GM12892 (cell line): ENCODE results near the gene HYOU1.

Source experiments
- DNase-seq: peaks from one replicate; pipeline ENCODE4 v3.0.0; 2011; ENCODE audit not compliant: insufficient read length
- FAIRE-seq: peaks from 2 replicates; lab custom pipeline; 2011; peaks lifted over from hg19 to GRCh38; lab: Jason Lieb, UNC
- POLR2A ChIP-seq: IDR thresholded peaks from 2 replicates; pipeline ENCODE4 v1.6.1; 2011; ENCODE audit warnings: low read depth, low read length, control low read depth
- POLR2AphosphoS5 ChIP-seq: IDR thresholded peaks from 2 replicates; pipeline ENCODE4 v1.6.1; 2011; ENCODE audit warnings: low read depth, low read length, control low read depth
- TAF1 ChIP-seq: IDR thresholded peaks from 2 replicates; pipeline ENCODE4 v1.6.1; 2011; ENCODE audit warnings: low read depth, mild to moderate bottlenecking, control low read depth, low read length, borderline replicate concordance

HYOU1 gene

DNA sequence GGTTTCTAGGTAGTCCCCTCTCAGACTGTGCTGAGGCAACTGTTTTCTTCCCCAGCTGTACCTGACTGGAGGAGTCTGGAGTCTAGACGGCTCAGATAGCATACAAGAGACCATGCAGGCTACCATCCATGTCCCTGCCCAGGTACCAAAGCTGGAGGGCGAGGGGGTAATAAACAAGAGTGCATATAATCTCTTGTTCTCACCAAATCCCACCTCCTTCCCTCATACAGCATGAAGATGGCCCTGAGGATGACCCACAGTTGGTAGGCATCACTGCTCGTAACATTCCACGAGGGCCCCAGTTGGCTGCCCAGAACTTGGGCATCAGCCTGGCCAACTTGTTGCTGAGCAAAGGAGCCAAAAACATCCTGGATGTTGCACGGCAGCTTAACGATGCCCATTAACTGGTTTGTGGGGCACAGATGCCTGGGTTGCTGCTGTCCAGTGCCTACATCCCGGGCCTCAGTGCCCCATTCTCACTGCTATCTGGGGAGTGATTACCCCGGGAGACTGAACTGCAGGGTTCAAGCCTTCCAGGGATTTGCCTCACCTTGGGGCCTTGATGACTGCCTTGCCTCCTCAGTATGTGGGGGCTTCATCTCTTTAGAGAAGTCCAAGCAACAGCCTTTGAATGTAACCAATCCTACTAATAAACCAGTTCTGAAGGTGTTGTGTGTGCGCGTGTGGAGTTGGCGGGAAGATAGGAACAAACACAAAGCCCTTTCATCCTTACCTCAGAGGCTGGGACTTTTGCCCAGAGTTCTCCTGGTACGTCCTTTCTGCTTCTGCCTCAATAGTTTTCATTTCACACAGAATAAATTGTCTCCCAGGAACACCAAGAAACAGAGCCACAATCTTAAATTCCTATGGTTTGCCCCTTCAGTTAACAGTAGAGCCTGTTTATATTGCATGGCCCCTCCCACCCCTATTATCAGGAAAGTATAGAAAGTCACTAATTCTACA lies 36.2 kb upstream of the HYOU1 start:
- DNase-seq = no peak
- FAIRE-seq = peak; percentile 60
- TF ChIP-seq POLR2AphosphoS5 (peak; percentile 78), TAF1 (no peak), POLR2A (peak; percentile 59; the same call in 1 of the 2 replicates)

DNA sequence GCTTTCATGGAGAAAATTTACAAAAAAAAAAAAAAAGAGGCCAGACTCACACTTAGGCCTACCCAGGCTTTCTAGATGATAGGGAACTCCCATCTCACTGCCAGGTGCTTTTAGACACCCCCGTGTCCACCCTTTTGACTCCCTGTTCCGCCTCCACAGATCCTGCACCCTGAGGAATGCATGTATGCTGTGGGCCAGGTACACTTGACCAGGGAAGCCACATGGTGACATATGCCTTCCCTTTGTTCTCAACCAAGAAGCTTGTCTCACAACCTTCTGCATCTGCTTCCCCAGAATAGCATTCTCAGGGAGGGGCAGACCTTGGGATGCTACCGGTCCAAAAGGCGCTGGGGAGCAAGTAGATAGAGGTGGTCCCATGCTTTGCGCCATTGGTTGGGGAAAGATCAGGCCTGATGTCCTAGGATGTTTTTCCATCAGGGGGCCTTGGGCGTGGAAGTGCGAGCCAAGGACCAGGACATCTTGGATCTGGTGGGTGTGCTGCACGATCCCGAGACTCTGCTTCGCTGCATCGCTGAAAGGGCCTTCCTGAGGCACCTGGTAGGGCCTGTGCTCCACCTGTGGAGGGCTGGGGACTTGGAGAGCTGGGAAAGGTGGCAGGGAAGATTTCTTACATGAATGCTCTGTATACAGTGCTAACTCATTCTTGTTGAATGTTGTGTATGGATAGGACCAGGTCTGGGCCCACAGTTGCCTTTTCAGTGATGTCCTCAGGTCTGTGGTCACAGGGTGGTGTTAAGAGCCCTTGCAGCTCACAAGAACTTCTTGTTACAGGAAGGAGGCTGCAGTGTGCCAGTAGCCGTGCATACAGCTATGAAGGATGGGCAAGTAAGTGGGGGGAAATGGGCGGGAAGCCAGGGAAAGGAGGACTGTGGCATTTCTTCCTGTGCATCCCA lies 35.2 kb upstream of the HYOU1 start:
- DNase-seq (no peak), FAIRE-seq (peak; percentile 21)
- TF ChIP-seq POLR2A = peak; percentile 48
- TF ChIP-seq TAF1 = no peak

DNA sequence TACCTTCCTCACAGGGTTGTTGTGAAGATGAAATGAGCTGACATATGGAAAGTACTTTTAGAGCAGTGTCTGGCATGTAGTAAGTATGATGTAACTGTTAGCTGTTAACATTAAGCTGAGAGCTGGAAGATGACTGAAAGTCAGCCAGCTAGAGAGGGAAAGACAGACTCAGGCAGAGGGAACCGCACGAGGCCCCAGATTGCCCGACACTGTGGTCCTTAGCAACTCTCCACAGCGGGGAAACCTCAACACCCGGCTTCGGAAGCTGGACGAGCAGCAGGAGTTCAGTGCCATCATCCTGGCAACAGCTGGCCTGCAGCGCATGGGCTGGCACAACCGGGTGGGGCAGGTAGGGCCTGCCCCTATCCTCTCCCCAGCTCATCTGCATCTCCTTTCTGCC lies 34.2 kb upstream of the HYOU1 start:
- DNase-seq = no peak
- no peak for FAIRE-seq
- TF ChIP-seq TAF1 = no peak
- TF ChIP-seq POLR2AphosphoS5 = 0 out of 2 replicates have a peak, but pooled peaks have one; percentile 44
- TF ChIP-seq POLR2A = no peak; the same call in 1 of the 2 replicates

DNA sequence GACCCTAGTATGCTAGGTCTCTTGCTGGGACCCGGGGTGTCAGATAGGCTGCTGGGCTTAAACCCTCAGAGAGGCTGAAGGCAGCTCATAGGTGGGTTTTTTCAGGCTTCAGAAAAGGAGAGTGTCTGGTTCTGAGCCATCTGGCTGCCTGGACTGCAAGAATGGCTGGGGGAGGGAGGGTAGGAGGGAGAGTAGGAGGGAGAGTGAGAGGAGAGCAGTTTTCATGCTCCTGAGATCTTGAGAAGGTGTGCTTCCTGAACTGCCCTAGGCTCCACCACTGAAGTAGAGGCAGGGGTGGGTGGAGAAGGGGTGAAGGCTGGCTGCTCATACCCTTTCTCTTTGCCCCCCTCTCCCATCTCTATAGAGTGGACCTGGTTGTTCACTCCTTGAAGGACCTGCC lies 32.3 kb upstream of the HYOU1 start:
- DNase-seq (no peak), FAIRE-seq (no peak)
- TF ChIP-seq POLR2A = no peak
- no peak for TF ChIP-seq TAF1
- TF ChIP-seq POLR2AphosphoS5 = no peak

DNA sequence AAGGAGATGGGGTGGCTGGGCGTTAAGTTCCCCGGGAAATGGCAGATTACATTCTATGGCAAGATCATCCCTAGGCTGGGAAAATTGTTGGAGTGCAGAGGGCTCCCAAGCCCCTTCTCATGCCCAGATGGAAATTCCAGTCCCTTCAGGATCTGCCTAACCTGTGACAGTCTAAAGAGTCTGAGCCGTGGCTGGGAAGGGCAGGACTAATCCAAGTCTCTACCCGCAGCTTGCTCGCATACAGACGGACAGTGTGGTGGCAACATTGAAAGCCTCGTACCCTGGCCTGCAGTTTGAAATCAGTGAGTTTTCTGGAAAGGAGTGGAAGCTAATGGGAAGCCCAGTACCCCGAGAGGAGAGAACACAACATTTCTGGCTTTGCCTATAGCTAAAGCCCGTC lies 31.4 kb upstream of the HYOU1 start:
- no peak for TF ChIP-seq POLR2A
- no peak for TF ChIP-seq POLR2AphosphoS5
- TF ChIP-seq TAF1 = no peak
- no peak for DNase-seq
- no peak for FAIRE-seq

DNA sequence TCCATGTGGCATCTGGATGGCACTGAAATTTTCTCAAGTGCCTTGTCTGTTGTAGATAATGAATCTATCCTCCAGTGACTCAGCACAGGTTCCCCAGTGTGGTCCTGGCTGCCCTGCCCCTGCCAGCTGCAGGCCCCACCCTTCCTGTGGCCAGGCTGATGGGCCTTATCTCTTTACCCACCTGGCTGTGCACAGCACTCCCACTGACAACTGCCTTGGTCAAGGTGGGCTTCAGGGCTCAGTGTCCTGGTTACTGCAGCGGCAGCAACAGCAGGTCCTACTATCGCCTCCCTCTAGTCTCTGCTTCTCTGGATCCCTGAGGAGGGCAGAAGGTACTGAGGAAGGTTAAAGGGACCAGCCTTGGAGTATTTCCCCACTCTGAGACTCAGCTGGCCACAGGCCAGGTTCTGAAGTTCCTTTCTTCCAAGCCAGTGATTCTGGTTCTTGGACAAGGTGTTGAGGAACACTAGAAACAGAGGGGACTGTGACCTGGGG lies 30.8 kb upstream of the HYOU1 start:
- TF ChIP-seq POLR2AphosphoS5 (no peak), POLR2A (no peak), TAF1 (no peak)
- DNase-seq (no peak), FAIRE-seq (no peak)

DNA sequence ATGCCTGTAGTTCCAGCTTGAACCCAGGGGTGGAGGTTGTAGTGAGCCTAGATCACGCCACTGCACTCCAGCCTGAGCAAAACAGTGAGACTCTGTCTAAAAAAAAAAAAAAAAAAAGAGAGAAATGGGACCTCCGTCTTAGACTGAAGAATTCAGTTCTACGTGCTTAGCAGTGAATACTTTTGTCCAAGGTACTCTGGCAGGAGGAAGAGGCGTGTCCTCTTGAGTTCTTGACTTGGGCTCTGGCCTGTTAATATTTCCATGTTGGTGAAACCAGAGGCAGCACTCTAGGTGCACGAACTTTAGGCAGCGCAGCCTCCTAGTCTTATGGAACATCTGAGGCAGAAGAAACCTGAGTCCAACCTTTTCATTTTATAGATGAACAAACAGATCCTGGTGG lies 30.1 kb upstream of the HYOU1 start:
- FAIRE-seq (no peak), DNase-seq (no peak)
- TF ChIP-seq TAF1 (no peak), POLR2AphosphoS5 (no peak), POLR2A (no peak)

DNA sequence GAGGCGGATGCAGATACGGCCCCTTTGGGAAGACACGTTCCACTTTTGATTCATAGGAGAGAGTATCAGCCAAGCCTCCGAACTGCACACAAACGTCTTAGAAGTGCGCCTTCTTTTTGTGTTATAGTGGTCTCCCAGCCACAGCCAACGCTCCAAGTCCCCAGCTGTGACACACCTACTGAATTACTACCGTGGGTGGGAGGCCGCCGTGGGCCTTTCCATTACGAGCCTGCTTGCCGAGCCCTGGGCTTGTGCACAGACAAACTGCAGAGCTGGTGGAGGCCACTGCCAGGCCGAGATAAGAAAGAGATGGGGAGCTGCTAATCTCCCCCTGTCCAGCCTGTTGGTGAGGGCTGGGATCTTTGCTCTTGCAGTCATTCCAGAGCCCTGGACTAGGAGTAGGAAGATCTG lies 28.4 kb upstream of the HYOU1 start:
- DNase-seq (peak; percentile 32), FAIRE-seq (no peak)
- TF ChIP-seq POLR2AphosphoS5 (no peak), POLR2A (no peak), TAF1 (no peak)

DNA sequence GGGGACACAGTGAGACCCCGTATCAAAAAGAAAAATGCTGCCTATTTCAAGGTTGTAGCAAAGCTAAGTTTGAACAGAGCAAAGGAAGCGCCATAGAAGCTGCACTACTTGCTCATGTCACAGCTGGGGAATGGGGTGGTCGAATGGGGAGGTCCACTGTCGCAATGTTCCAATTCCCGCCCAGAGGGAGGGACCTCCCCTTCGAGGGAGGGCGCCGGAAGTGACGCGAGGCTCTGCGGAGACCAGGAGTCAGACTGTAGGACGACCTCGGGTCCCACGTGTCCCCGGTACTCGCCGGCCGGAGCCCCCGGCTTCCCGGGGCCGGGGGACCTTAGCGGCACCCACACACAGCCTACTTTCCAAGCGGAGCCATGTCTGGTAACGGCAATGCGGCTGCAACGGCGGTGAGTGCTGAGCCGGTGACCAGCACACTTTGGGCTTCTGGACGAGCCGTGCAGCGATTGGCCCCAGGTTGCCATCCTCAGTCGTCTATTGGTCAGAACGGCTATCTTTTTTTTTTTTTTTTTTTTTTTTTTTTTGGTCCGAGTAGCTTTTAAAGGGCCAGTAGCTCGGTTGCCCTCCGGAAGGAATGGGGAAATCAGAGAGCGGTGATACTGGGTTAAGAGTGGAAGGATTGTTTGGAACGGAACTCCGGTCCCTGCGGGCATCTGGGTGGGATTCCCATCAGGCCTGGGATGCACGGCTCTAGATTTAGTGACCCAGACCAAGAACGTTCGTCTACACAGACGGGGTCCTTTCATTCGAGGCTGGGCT lies 27.8 kb upstream of the HYOU1 start, which contains the start of gene HMBS:
Gene HMBS (plus strand): TSS at position 219 of the 774 bp plus-strand sequence. CDS start 153 bp downstream, at position 372.
- DNase-seq (peak; percentile 94), FAIRE-seq (peak; percentile 100)
- TF ChIP-seq POLR2A (peak; percentile 93), TAF1 (0 out of 2 replicates have a peak, but pooled peaks have one; percentile 6), POLR2AphosphoS5 (peak; percentile 90)

DNA sequence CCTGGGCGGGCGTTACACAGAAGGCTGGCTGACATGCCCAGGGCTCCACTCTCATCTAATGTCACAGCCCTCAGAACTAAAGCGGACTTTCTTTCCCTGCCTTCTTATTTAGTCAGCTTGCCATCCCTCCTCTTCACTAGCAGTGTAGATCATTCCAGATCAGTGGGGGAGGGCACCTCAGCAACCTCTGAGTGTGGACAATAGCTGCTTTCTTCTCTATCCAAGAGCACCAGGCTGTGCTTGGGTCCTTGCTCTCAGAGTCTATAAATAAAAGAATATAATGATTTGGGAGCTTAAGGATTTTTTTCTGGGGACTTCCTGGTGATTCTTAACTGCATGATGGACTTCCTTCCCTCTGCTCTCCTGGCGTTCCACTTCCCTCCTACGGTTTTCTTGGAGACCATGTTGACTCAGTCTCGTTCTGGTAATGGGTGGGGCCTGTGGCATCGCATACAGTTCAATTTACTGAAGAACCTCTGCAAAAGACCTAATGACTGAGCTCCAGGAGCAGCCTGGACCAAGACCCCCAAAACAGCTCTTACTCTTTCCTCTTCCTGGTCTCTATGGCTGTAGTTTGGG lies 24.8 kb upstream of the HYOU1 start:
- FAIRE-seq (no peak), DNase-seq (no peak)
- no peak for TF ChIP-seq POLR2A
- TF ChIP-seq TAF1 = no peak
- no peak for TF ChIP-seq POLR2AphosphoS5
